Measurements from ENCODE around the gene GJA3. TPM values are rescaled to one million over a fixed set of nuclear protein-coding genes. Genes with fewer than 3 reads are reported as not detected.

The GJA3 gene
- total and polyA plus RNA-seq, 2 of the 4 experiments (the other 2 are of a cell fraction) = 1.5 to 2.7 TPM

- TF ChIP-seq CTCF (conservative IDR thresholded peaks at IDR 0.05; ENCODE audit: low read depth, low read length) = no peak
These were observed 32.5 kb upstream of the GJA3 start (continued) for GRCh38 chr13:20193162-20193906.

GRCh38 chr13:20192836-20193161 lies 31.9 kb upstream of the GJA3 start, which contains the start of gene GJB2:
TSS of gene GJB2 (minus strand) at chr13:20192938. CDS start at chr13:20189581, 3,357 bp downstream.
- H3K4me2 ChIP-seq (ENCODE audit: low read depth, low read length) = peak within 1 kb of the TSS; percentile 91
- H3K9me3 ChIP-seq (ENCODE audit: control insufficient read depth, insufficient read depth, low read length) = peaks cover 2% of the 10 kb centered on the region; the same call in 1 of the 2 replicates
- H3K79me1 ChIP-seq (ENCODE audit: low read depth in 1 of 2, low read length in 2 of 2) = no peaks in the 10 kb centered on the region
- H4K91ac ChIP-seq (ENCODE audit: insufficient read depth, low read depth, low read length) = no peak within 1 kb of the TSS
- no peak within 1 kb of the TSS for H4K5ac ChIP-seq (ENCODE audit: low read depth, low read length)
- peak within 1 kb of the TSS; percentile 13; the same call in 1 of the 2 replicates for H2AK5ac ChIP-seq (ENCODE audit: low read depth, low read length)
- H2AFZ ChIP-seq (replicated peaks; ENCODE audit: low read length, poor library complexity) = peak within 1 kb of the TSS; percentile 81
- H4K20me1 ChIP-seq (ENCODE audit: insufficient read depth, low read length) = no peaks in the 10 kb centered on the region
- 0 out of 2 replicates have a peak within 1 kb of the TSS, but pooled peaks have one; percentile 5 for H3K14ac ChIP-seq (replicated peaks; ENCODE audit: low read depth, low read length)
- ChIA-PET CTCF (interaction anchor here (0.6 kb wide), 1 partner anchor 1423 kb away, joined by 3 read pairs; no protein-coding TSS in a partner anchor), POLR2A (ENCODE audit: unreplicated experiment) (no interaction called here)
- peaks cover 6% of the 10 kb centered on the region for H3K4me1 ChIP-seq (ENCODE audit: control insufficient read depth, insufficient read depth, low read length)
- H2BK5ac ChIP-seq (ENCODE audit: low read depth, low read length, poor library complexity, severe bottlenecking) = no peak within 1 kb of the TSS
- DNase-seq (no peak), ATAC-seq (ENCODE audit: low read depth) (peak; percentile 19)
- no peaks in the 10 kb centered on the region for H3K36me3 ChIP-seq (ENCODE audit: control insufficient read depth, insufficient read depth, low read length)
- no peak within 1 kb of the TSS for H3K27ac ChIP-seq (ENCODE audit: insufficient read depth, low read length)
- H3K23ac ChIP-seq (ENCODE audit: low read depth, low read length) = no peak within 1 kb of the TSS
- no peak within 1 kb of the TSS; the same call in 2 of the 3 replicates for H2BK15ac ChIP-seq (ENCODE audit: low read depth, low read length)
- H2AK9ac ChIP-seq (replicated peaks; ENCODE audit: low read depth, low read length, poor library complexity) = peak within 1 kb of the TSS; percentile 51
- no peak within 1 kb of the TSS for H2BK20ac ChIP-seq (ENCODE audit: low read depth, low read length)
- H3K27me3 ChIP-seq (ENCODE audit: control insufficient read depth, insufficient read depth, low read length) = peaks cover 59% of the 10 kb centered on the region
- intact Hi-C loops (cut with micrococcal nuclease) = loop anchor here (10.0 kb wide), 1 partner anchor 632 kb away; no protein-coding TSS in a partner anchor
- no peak within 1 kb of the TSS for H3K4ac ChIP-seq (ENCODE audit: low read depth, low read length)
- 0 out of 2 replicates have a peak, but pooled peaks cover 2% of the 10 kb centered on the region for H3K9me1 ChIP-seq (ENCODE audit: insufficient read depth, low read length)
- H3K18ac ChIP-seq (ENCODE audit: low read depth, low read length) = no peak within 1 kb of the TSS
- in situ Hi-C loops (cut with MboI; ENCODE audit: low sequenced_read_pairs) = loop anchor here (25.0 kb wide), 3 partner anchors 520 to 1295 kb away; partner anchors contain the start of gene IL17D
- WGBS, 2 experiments (ENCODE audit: extremely low coverage in 2 of 2, insufficient read length in 1 of 2) = 0% methylated on average over 3 of the region's 39 CpGs; no CpG with 5 or more reads in 1 of the 2 experiments
- peak within 1 kb of the TSS; percentile 48 for H3K4me3 ChIP-seq (ENCODE audit: insufficient read depth, low read depth, low read length)
- H3K56ac ChIP-seq (ENCODE audit: extremely low read depth, insufficient read depth, low read length) = no peak within 1 kb of the TSS
- H3K9ac ChIP-seq (ENCODE audit: low read depth, low read length) = no peak within 1 kb of the TSS
- dilution Hi-C loops (cut with HindIII; ENCODE audit: low sequenced_read_pairs, unreplicated experiment) = loop anchor here (10.0 to 25.0 kb wide), 2 partner anchors 295 to 652 kb away; no protein-coding TSS in a partner anchor
- H2BK120ac ChIP-seq (ENCODE audit: low read depth, low read length) = no peak within 1 kb of the TSS
- no peak within 1 kb of the TSS for H4K8ac ChIP-seq (ENCODE audit: low read depth in 2 of 2, low read length in 2 of 2)
- BruUV-seq (replicated peaks) = no TSS peak
- no peak for TF ChIP-seq POLR2A (IDR thresholded peaks at IDR 0.05; ENCODE audit: low read depth, low read length)
- no peak for TF ChIP-seq CTCF (conservative IDR thresholded peaks at IDR 0.05; ENCODE audit: low read depth, low read length)
- no peak for TF ChIP-seq NFE2L2 (IDR thresholded peaks at IDR 0.05; ENCODE audit: low read depth, low read length)
- no peak for TF ChIP-seq RAD21 (IDR thresholded peaks at IDR 0.05; ENCODE audit: low read length)
- TF ChIP-seq RCOR1 (IDR thresholded peaks at IDR 0.05; ENCODE audit: insufficient replicate concordance, low read length) = no peak
- TF ChIP-seq MAZ (IDR thresholded peaks at IDR 0.05; ENCODE audit: borderline replicate concordance, low read depth, low read length) = no peak
- no peak for TF ChIP-seq USF2 (IDR thresholded peaks at IDR 0.05; ENCODE audit: low read depth, low read length)
- TF ChIP-seq SMC3 (IDR thresholded peaks at IDR 0.05; ENCODE audit: low read depth, low read length) = no peak
- TF ChIP-seq MXI1 (IDR thresholded peaks at IDR 0.05; ENCODE audit: borderline replicate concordance, low read depth, low read length) = no peak
- TF ChIP-seq FOS (IDR thresholded peaks at IDR 0.05; ENCODE audit: low read depth, low read length) = no peak
